ENCODE measurements around the gene GPS2.

DNA sequence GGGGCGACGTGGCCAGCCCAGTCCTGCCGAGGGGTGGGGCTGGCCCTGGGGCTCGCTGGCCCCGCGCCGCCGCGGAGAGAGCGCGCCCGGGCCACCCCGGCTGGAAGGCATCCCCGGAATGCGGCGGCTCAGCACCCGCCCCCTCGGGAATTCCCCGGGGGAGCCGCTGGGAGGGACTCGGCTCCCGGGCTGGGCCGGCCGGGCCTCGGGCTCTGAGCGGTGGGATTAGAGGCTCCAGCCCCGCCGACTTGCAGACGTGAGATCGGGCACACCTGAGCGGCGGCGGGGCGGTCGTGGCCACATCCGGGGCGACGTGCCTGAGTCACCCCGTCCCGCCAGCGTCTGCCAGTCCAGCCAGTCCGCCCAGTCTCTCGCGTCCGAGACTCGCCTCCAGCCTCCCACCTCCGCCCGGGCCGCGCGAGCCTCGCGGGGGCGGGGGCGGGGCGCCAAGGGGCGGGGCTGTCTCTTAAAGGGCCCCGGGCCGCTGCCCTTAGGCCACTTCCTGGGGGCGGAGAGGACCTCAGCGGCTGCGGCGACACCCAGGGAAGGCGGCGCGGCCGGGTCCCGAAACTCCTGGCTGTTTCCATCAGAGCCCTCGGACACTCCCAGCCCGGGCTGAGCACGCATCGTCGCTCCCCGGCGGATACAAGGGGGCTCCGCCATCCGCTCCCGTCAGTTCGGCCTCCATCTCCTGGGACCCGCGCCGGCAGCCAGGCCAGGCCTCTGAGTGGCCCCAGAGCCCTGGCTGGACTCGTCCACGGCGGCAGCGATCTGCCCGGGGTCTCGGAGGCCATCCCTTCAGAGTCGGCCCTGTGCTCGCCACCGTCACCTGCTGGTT, 36.7 kb upstream of the GPS2 start, which contains the start of gene KCTD11:
- TF ChIP-seq CTCF (IDR thresholded peaks at IDR 0.05) (peak in 3 of 6 experiments; percentile 37 to 59 (median 42)), POLR2A (IDR thresholded peaks at IDR 0.05) (peak; percentile 57 to 80)
